ENCODE results near the gene HADHB.
"Not testable (repeated sequence)": the region's sequence is repeated elsewhere in the genome, so short reads cannot be mapped to it uniquely, and the experiment has no call there.

HADHB gene

DNA sequence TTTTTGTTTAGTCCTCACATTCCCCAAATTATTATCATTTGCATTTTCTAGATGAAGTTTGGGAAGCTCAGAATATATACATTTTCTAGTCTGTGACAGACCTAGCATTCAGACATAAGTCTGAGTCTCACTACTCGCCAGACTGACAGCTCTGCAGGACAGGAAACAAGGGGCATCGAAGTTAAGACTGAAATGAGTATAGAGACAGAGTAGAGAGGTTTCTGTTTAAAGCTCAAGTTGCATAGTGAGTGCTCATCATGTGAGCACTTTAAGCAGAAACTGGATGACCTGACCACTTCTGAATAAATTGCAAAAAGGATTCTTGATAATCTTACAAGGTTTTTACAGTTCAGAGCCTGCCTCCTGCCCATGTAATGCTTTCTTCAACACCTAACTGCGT, 1.1 kb downstream of the HADHB start:
- intact Hi-C loops (cut with DNase I; ENCODE audit: low total_unique reads), result no loop called here
- H3K4me1 ChIP-seq, result peaks cover 0 to 46% (median 22%) of the 10 kb centered on the region in 4 donors
- H3K36me3 ChIP-seq, result no peaks in the 10 kb centered on the region
- TF ChIP-seq, protein P1, sequence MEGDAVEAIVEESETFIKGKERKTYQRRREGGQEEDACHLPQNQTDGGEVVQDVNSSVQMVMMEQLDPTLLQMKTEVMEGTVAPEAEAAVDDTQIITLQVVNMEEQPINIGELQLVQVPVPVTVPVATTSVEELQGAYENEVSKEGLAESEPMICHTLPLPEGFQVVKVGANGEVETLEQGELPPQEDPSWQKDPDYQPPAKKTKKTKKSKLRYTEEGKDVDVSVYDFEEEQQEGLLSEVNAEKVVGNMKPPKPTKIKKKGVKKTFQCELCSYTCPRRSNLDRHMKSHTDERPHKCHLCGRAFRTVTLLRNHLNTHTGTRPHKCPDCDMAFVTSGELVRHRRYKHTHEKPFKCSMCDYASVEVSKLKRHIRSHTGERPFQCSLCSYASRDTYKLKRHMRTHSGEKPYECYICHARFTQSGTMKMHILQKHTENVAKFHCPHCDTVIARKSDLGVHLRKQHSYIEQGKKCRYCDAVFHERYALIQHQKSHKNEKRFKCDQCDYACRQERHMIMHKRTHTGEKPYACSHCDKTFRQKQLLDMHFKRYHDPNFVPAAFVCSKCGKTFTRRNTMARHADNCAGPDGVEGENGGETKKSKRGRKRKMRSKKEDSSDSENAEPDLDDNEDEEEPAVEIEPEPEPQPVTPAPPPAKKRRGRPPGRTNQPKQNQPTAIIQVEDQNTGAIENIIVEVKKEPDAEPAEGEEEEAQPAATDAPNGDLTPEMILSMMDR (IDR thresholded peaks at IDR 0.05), result no peak
- peak overlapping the region; percentile 76 to 83 for H3K4me3 ChIP-seq
- no peaks in the 10 kb centered on the region for H3K27me3 ChIP-seq
- peak overlapping the region; percentile 90 to 92 for H3K27ac ChIP-seq
- H3K9me3 ChIP-seq, result no peaks in the 10 kb centered on the region
- no peak for DNase-seq

DNA sequence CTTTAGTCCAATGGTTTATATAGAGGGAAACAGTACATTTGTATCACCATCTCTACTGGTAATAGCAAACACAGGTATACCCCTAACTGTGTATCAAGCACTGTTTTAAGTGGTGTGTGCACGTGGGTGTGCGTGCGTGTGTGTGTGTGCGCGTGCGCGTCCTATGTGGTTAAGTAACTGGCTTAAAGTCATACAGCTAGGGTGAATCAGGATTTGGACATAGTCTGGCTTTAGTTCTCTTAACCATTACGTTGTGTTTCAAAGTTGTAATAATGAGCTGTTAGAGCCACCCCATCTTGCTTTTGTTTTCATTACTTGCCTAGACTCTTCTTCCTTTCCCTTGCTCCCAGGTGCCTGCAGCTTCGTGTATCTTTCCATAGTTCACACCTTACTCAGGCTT, 2.1 kb downstream of the HADHB start:
- TF ChIP-seq, protein P1 (IDR thresholded peaks at IDR 0.05), result no peak
- intact Hi-C loops (cut with DNase I; ENCODE audit: low total_unique reads), result no loop called here

GRCh38 chr2:26249625-26250024, 4.9 kb downstream of the HADHB start:
- Histone ChIP-seq H3K27me3 (no peaks in the 10 kb centered on the region), H3K36me3 (no peaks in the 10 kb centered on the region), H3K9me3 (no peaks in the 10 kb centered on the region), H3K27ac (no peak overlapping the region), H3K4me1 (peaks cover 0 to 19% (median 16%) of the 10 kb centered on the region in 4 donors), H3K4me3 (no peak overlapping the region)
- TF ChIP-seq, protein P1 (IDR thresholded peaks at IDR 0.05), result no peak
- intact Hi-C loops (cut with DNase I; ENCODE audit: low total_unique reads), result no loop called here
- no peak for DNase-seq

More for the DNA sequence above, 2.1 kb downstream of the HADHB start:
- no peak overlapping the region for H3K4me3 ChIP-seq
- peaks cover 0 to 36% (median 24%) of the 10 kb centered on the region in 4 donors for H3K4me1 ChIP-seq
- DNase-seq, result no peak
- no peaks in the 10 kb centered on the region for H3K36me3 ChIP-seq
- no peaks in the 10 kb centered on the region for H3K27me3 ChIP-seq
- H3K9me3 ChIP-seq, result no peaks in the 10 kb centered on the region
- H3K27ac ChIP-seq, result no peak overlapping the region

- no peak overlapping the region for H3K27ac ChIP-seq
Observed at GRCh38 chr2:26251893-26252292, 7.2 kb downstream of the HADHB start.

DNA sequence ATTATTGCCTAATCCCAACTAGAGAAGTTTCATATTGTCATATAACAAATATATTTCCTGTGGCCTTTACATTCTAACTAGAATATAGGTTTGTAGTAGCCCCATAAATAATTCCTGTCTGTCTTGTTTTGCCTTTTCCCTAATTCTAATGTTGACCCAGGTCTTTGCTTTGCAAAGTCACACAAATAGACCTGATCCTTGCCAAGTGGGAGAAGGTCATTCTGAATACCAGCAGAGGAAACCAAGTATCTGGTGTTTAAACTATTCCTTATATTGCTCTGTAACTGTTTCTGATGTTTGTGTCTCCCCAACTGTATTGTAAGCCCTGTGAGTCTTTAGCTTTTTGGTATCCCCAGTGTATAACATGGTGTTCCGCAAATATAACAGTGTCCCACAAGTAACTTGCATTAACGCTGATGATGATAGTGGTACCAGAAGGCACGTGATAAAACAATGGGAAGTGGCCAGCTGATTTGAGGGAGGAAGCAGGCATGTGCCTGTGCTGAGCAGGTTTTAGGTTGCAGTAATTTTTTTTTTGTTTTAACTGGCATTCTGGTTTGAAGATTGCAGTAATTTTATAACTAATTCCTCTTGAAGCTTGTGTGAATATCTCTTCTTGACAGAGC, 11.1 kb downstream of the HADHB start:
- Histone ChIP-seq H3K36me3 (peaks cover 10 to 30% (median 19%) of the 10 kb centered on the region in 3 donors), H3K9me3 (no peaks in the 10 kb centered on the region), H3K4me3 (no peak overlapping the region), H3K27ac (no peak overlapping the region), H3K4me1 (peaks cover 0 to 5% (median 0%) of the 10 kb centered on the region in 4 donors), H3K27me3 (no peaks in the 10 kb centered on the region)
- intact Hi-C loops (cut with DNase I; ENCODE audit: low total_unique reads), result no loop called here
- TF ChIP-seq, protein P1 (IDR thresholded peaks at IDR 0.05), result no peak
- no peak for DNase-seq

More at GRCh38 chr2:26251893-26252292, 7.2 kb downstream of the HADHB start:
- no peak overlapping the region for H3K4me3 ChIP-seq
- intact Hi-C loops (cut with DNase I; ENCODE audit: low total_unique reads), result no loop called here
- H3K36me3 ChIP-seq, result peaks cover 0 to 8% (median 0%) of the 10 kb centered on the region in 3 donors
- no peak for DNase-seq
- H3K27me3 ChIP-seq, result no peaks in the 10 kb centered on the region
- no peaks in the 10 kb centered on the region for H3K9me3 ChIP-seq
- TF ChIP-seq, protein P1 (IDR thresholded peaks at IDR 0.05), result no peak
- H3K4me1 ChIP-seq, result peaks cover 0 to 5% (median 2%) of the 10 kb centered on the region in 4 donors

GRCh38 chr2:26258836-26259235, 14.1 kb downstream of the HADHB start:
- peaks cover 10 to 35% (median 25%) of the 10 kb centered on the region in 3 donors for H3K36me3 ChIP-seq
- H3K27ac ChIP-seq; H3K4me3 ChIP-seq; H3K9me3 ChIP-seq; H3K27me3 ChIP-seq; intact Hi-C loops (cut with DNase I; ENCODE audit: low total_unique reads); H3K4me1 ChIP-seq; DNase-seq: not testable (repeated sequence)

All from tibial artery (tissue), 4 donors.